Transverse colon (tissue), 4 donors: ENCODE measurements around the gene ZNF81. TPM values are rescaled to one million over a fixed set of nuclear protein-coding genes. Genes with fewer than 3 reads are reported as not detected.

Experiments
- DNase-seq: peaks from one replicate; pipeline ENCODE4 v3.0.0-alpha.2; 2019
- H3K27ac ChIP-seq, 4 donors: fragments of 200-600 bp; sonication (generic); 2 replicates each; pipeline ENCODE4 v1.5.1; 2016 to 2018; ENCODE audit warnings: inconsistent platforms in 4 of 4
- H3K27me3 ChIP-seq: fragments of 200-600 bp; sonication (generic); 2 replicates; pipeline ENCODE4 v1.5.1; 2017; ENCODE audit warnings: inconsistent platforms
- H3K36me3 ChIP-seq, 4 donors: fragments of 200-600 bp; sonication (generic); 2 replicates each; pipeline ENCODE4 v1.5.1; 2017 to 2019; ENCODE audit warnings: inconsistent platforms in 4 of 4
- H3K4me1 ChIP-seq, 4 donors: fragments of 200-600 bp; sonication (generic); 2 replicates each; pipeline ENCODE4 v1.5.1; 2017 to 2020; ENCODE audit warnings: inconsistent platforms in 4 of 4
- H3K4me3 ChIP-seq, 4 donors: fragments of 200-600 bp; sonication (generic); 1 replicate in 1 of 4; 2 replicates in 3 of 4; pipeline versions ENCODE4 v1.5.1 to v1.6.1; 2017 to 2019; ENCODE audit warnings: inconsistent platforms in 4 of 4
- H3K9me3 ChIP-seq, 2 donors: fragments of 200-600 bp; sonication (generic); 2 replicates each; pipeline ENCODE4 v1.5.1; 2017 to 2019; ENCODE audit warnings: inconsistent platforms in 2 of 2
- CTCF ChIP-seq, 5 experiments: fragments of 200-600 bp in 3 of 5; fragments of 450-650 bp in 2 of 5; sonication (generic) in 3 of 5; IDR thresholded peaks; 1 replicate in 2 of 5; 2 replicates in 3 of 5; pipeline ENCODE4 v1.5.1; 2016 to 2017; ENCODE audit warnings: antibody characterized with exemption in 5 of 5, inconsistent platforms in 3 of 5, mild to moderate bottlenecking in 2 of 5, moderate library complexity in 1 of 5
- EP300 ChIP-seq: sonication (generic); formaldehyde crosslinking; IDR thresholded peaks from one replicate; pipeline ENCODE4 v1.6.1; 2017; ENCODE audit warnings: antibody characterized with exemption, low read depth
- POLR2A ChIP-seq: fragments of 450-650 bp; IDR thresholded peaks from one replicate; pipeline ENCODE4 v1.6.1; 2016; ENCODE audit warnings: antibody characterized with exemption, mild to moderate bottlenecking, moderate library complexity
- POLR2AphosphoS5 ChIP-seq, 3 donors: sonication (generic); formaldehyde crosslinking; IDR thresholded peaks; one replicate each; pipeline ENCODE4 v1.6.1; 2016; ENCODE audit warnings: antibody characterized with exemption in 3 of 3
- WGBS, 2 donors: methylation state at CpG; one replicate each; pipeline ENCODE4 v1.1.5; 2018; ENCODE audit warnings: low coverage in 1 of 2; 5-methylcytosine and 5-hydroxymethylcytosine counted together
- in situ Hi-C, 4 donors: fragments of 200-750 bp; cut with MboI; loops; one replicate each; pipeline versions ENCODE4 v1.15.0 to v1.15.1; 2017; ENCODE audit warnings: low sequenced_read_pairs in 3 of 4, low pct_ligation_motif_present in 1 of 4, low pct_unique_long_range_greater_than_20kb in 1 of 4
- intact Hi-C: fragments of 100-400 bp; cut with DNase I; formaldehyde crosslinking; loops from one replicate; pipeline ENCODE4 v1.15.1; 2023; ENCODE audit warnings: low total_unique reads
- total RNA-seq, 4 donors: library from RNA; depleted of rRNA; stranded (reverse); fragments of >200 nt; gene quantifications; one replicate each; pipeline ENCODE4 v1.1.0, GENCODE V29; 2016

ZNF81 gene
- total RNA-seq, 4 donors from 2014 or later = 7.8 to 11.6 (median 8.7) TPM

GRCh38 chrX:47817421-47817820 is 19.3 kb upstream of the ZNF81 start:
- Histone ChIP-seq H3K4me1 (peaks cover 0 to 5% (median 2%) of the 10 kb centered on the region in 4 donors), H3K27ac (peak overlapping the region in 1 of 4 donors; percentile 17), H3K36me3 (no peaks in the 10 kb centered on the region), H3K27me3 (no peaks in the 10 kb centered on the region), H3K9me3 (no peaks in the 10 kb centered on the region), H3K4me3 (no peak overlapping the region)
- 11% methylated on average over 1 of the region's 1 CpG; no CpG with 5 or more reads in 1 of the 2 donors for WGBS, 2 donors
- intact Hi-C loops (no loop called here), in situ Hi-C loops (no loop called here)
- TF ChIP-seq POLR2A (no peak), CTCF (IDR thresholded peaks at IDR 0.05) (no peak), POLR2AphosphoS5 (IDR thresholded peaks at IDR 0.05) (no peak), EP300 (no peak)
- DNase-seq = no peak

GRCh38 chrX:47817897-47818296 is 18.8 kb upstream of the ZNF81 start:
- 85% methylated on average over 1 of the region's 1 CpG; no CpG with 5 or more reads in 1 of the 2 donors for WGBS, 2 donors
- Histone ChIP-seq H3K4me1 (peaks cover 0 to 5% (median 2%) of the 10 kb centered on the region in 4 donors), H3K4me3 (no peak overlapping the region), H3K27ac (peak overlapping the region in 1 of 4 donors; percentile 17), H3K9me3 (no peaks in the 10 kb centered on the region), H3K27me3 (no peaks in the 10 kb centered on the region), H3K36me3 (no peaks in the 10 kb centered on the region)
- intact Hi-C loops (no loop called here), in situ Hi-C loops (no loop called here)
- no peak for DNase-seq
- TF ChIP-seq EP300 = no peak
- TF ChIP-seq CTCF (IDR thresholded peaks at IDR 0.05) = no peak
- TF ChIP-seq POLR2AphosphoS5 (IDR thresholded peaks at IDR 0.05) = no peak
- TF ChIP-seq POLR2A = no peak

- no peaks in the 10 kb centered on the region for H3K4me1 ChIP-seq
- no peaks in the 10 kb centered on the region for H3K27me3 ChIP-seq
- no peaks in the 10 kb centered on the region for H3K36me3 ChIP-seq
- TF ChIP-seq CTCF (IDR thresholded peaks at IDR 0.05) = no peak
- no peak for TF ChIP-seq EP300
- in situ Hi-C loops = loop anchor here in 1 of 4 donors (25.0 kb wide), 1 partner anchor 208 kb away; no protein-coding TSS in a partner anchor
- H3K9me3 ChIP-seq = no peaks in the 10 kb centered on the region
- intact Hi-C loops = no loop called here
- DNase-seq = no peak
- H3K4me3 ChIP-seq = no peak overlapping the region
- no peak overlapping the region for H3K27ac ChIP-seq
- WGBS, 2 donors = 60 to 70% methylated on average over 1 of the region's 1 CpG
These were observed 7.7 kb upstream of the ZNF81 start for GRCh38 chrX:47828984-47829383.

GRCh38 chrX:47831788-47832187 is 4.9 kb upstream of the ZNF81 start:
- peak; percentile 46 to 56 (median 49) for TF ChIP-seq CTCF (IDR thresholded peaks at IDR 0.05)
- TF ChIP-seq EP300 = no peak
- no peaks in the 10 kb centered on the region for H3K27me3 ChIP-seq
- no peaks in the 10 kb centered on the region for H3K4me1 ChIP-seq
- H3K27ac ChIP-seq = no peak overlapping the region
- H3K36me3 ChIP-seq = no peaks in the 10 kb centered on the region
- intact Hi-C loops (no loop called here), in situ Hi-C loops (loop anchor here in 2 of 4 donors (10.0 to 25.0 kb wide), 2 partner anchors 193 to 206 kb away; no protein-coding TSS in a partner anchor)
- H3K9me3 ChIP-seq = no peaks in the 10 kb centered on the region
- DNase-seq = peak; percentile 56
- H3K4me3 ChIP-seq = no peak overlapping the region
- WGBS, 2 donors = 26% methylated on average over 2 of the region's 2 CpGs; no CpG with 5 or more reads in 1 of the 2 donors
